Lower leg skin (tissue), 3 donors: ENCODE results near the gene WDR87.

Source experiments
- POLR2A ChIP-seq, 2 donors: fragments of 450-650 bp; IDR thresholded peaks; one replicate each; pipeline ENCODE4 v1.6.1; 2016 to 2017; ENCODE audit warnings: antibody characterized with exemption in 2 of 2, mild to moderate bottlenecking in 1 of 2, moderate library complexity in 1 of 2
- TF ChIP-seq, protein P1 (sequence below), 3 donors: fragments of 450-650 bp; IDR thresholded peaks; one replicate each; pipeline ENCODE4 v1.5.1; 2016; ENCODE audit warnings: antibody characterized with exemption in 3 of 3, mild to moderate bottlenecking in 3 of 3, moderate library complexity in 2 of 3

DNA sequence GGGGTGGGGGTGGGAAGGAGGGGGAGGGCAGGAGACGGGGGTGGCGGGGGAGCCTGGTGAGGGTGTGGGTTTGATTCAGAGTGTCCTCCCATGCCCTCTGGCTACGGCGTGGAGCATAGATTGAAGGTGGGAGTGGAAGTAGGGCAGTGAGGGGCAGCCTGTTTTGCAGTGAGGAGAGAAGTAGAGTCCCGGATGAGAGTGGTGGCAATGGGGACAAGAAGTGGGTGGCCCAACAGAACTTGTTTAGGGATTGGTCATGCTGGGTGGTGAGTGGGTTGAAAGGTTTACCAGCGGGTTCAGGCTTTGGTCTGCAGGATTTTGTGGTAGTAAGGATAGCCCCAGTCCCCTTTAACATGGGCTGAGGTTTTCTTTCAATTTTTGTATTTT lies 36.1 kb upstream of the WDR87 start:
- TF ChIP-seq, protein P1, sequence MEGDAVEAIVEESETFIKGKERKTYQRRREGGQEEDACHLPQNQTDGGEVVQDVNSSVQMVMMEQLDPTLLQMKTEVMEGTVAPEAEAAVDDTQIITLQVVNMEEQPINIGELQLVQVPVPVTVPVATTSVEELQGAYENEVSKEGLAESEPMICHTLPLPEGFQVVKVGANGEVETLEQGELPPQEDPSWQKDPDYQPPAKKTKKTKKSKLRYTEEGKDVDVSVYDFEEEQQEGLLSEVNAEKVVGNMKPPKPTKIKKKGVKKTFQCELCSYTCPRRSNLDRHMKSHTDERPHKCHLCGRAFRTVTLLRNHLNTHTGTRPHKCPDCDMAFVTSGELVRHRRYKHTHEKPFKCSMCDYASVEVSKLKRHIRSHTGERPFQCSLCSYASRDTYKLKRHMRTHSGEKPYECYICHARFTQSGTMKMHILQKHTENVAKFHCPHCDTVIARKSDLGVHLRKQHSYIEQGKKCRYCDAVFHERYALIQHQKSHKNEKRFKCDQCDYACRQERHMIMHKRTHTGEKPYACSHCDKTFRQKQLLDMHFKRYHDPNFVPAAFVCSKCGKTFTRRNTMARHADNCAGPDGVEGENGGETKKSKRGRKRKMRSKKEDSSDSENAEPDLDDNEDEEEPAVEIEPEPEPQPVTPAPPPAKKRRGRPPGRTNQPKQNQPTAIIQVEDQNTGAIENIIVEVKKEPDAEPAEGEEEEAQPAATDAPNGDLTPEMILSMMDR (IDR thresholded peaks at IDR 0.05): no peak
- TF ChIP-seq POLR2A (IDR thresholded peaks at IDR 0.05): no peak
